Trophoblast cell (in vitro differentiated cells and primary cell): Measurements from ENCODE around the gene DNAH2.

Experiments used
- DNase-seq, 2 donors: peaks; one replicate each; pipeline ENCODE4 v3.0.0-alpha.2; 2016
- H2AFZ ChIP-seq: 2 replicates; pipeline ENCODE4 v1.6.1; 2013; ENCODE audit warnings: low read length, moderate library complexity, mild to moderate bottlenecking; ENCODE audit not compliant: insufficient read depth, poor library complexity
- H2AK5ac ChIP-seq: 2 replicates; pipeline ENCODE4 v1.6.1; 2013; ENCODE audit warnings: mild to moderate bottlenecking, low read length
- H2BK120ac ChIP-seq: 2 replicates; pipeline ENCODE4 v1.6.1; 2013; ENCODE audit warnings: low read length, mild to moderate bottlenecking, moderate library complexity; ENCODE audit not compliant: insufficient read depth, poor library complexity
- H2BK12ac ChIP-seq: 2 replicates; pipeline ENCODE4 v1.6.1; 2013; ENCODE audit warnings: mild to moderate bottlenecking, low read length, moderate library complexity
- H2BK5ac ChIP-seq: 2 replicates; pipeline ENCODE4 v1.6.1; 2013; ENCODE audit warnings: low read length, low read depth, moderate library complexity, mild to moderate bottlenecking; ENCODE audit not compliant: poor library complexity
- H3K14ac ChIP-seq: 2 replicates; pipeline ENCODE4 v1.6.1; 2013; ENCODE audit warnings: mild to moderate bottlenecking, low read length
- H3K18ac ChIP-seq: 2 replicates; pipeline ENCODE4 v1.6.1; 2013; ENCODE audit warnings: mild to moderate bottlenecking, low read length
- H3K23ac ChIP-seq: 2 replicates; pipeline ENCODE4 v1.6.1; 2013; ENCODE audit warnings: low read length
- H3K27ac ChIP-seq: 2 replicates; pipeline ENCODE4 v1.5.1; 2013; ENCODE audit warnings: low read depth, mild to moderate bottlenecking, inconsistent platforms, low read length, moderate library complexity
- H3K27me3 ChIP-seq: 2 replicates; pipeline ENCODE4 v1.6.1; 2013; ENCODE audit warnings: inconsistent platforms, mild to moderate bottlenecking, low read length, moderate library complexity; ENCODE audit not compliant: insufficient read depth
- H3K36me3 ChIP-seq, 2 experiments: 1 replicate in 1 of 2; 2 replicates in 1 of 2; pipeline ENCODE4 v1.6.1; 2013; ENCODE audit warnings: low read length in 2 of 2, mild to moderate bottlenecking in 2 of 2, moderate library complexity in 1 of 2; ENCODE audit not compliant: insufficient read depth in 2 of 2, control insufficient read depth in 1 of 2
- H3K4ac ChIP-seq: 2 replicates; pipeline ENCODE4 v1.6.1; 2013; ENCODE audit warnings: low read depth, mild to moderate bottlenecking, low read length, moderate library complexity
- H3K4me1 ChIP-seq, 2 experiments: 1 replicate in 1 of 2; 2 replicates in 1 of 2; pipeline ENCODE4 v1.6.1; 2013; ENCODE audit warnings: low read length in 2 of 2, mild to moderate bottlenecking in 2 of 2, moderate library complexity in 1 of 2; ENCODE audit not compliant: insufficient read depth in 2 of 2, control insufficient read depth in 1 of 2
- H3K4me2 ChIP-seq: 2 replicates; pipeline ENCODE4 v1.6.1; 2013; ENCODE audit warnings: inconsistent platforms, mild to moderate bottlenecking, low read length, moderate library complexity
- H3K4me3 ChIP-seq: 2 replicates; pipeline ENCODE4 v1.5.1; 2013; ENCODE audit warnings: mild to moderate bottlenecking, low read depth, low read length, inconsistent platforms
- H3K79me1 ChIP-seq: one replicate; pipeline ENCODE4 v1.6.1; 2013; ENCODE audit warnings: low read length
- H3K79me2 ChIP-seq: 2 replicates; pipeline ENCODE4 v1.6.1; 2013; ENCODE audit warnings: low read length, mild to moderate bottlenecking; ENCODE audit not compliant: control insufficient read depth, insufficient read depth, poor library complexity
- H3K9ac ChIP-seq: 2 replicates; pipeline ENCODE4 v1.6.1; 2013; ENCODE audit warnings: mild to moderate bottlenecking, low read length
- H3K9me3 ChIP-seq: 2 replicates; pipeline ENCODE4 v1.6.1; 2013; ENCODE audit warnings: low read depth, mild to moderate bottlenecking, control low read depth, inconsistent platforms, low read length; ENCODE audit not compliant: insufficient read depth
- H4K12ac ChIP-seq: 2 replicates; pipeline ENCODE4 v1.6.1; 2013; ENCODE audit warnings: low read depth, mild to moderate bottlenecking, low read length, moderate library complexity
- H4K8ac ChIP-seq: 2 replicates; pipeline ENCODE4 v1.6.1; 2013; ENCODE audit warnings: low read depth, mild to moderate bottlenecking, low read length, moderate library complexity
- H4K91ac ChIP-seq: one replicate; pipeline ENCODE4 v1.6.1; 2013; ENCODE audit warnings: low read depth, mild to moderate bottlenecking, low read length, moderate library complexity
- WGBS: extraction: QIAGEN DNeasy Blood & Tissue Kit; methylation state at CpG from one replicate; pipeline ENCODE4 v1.1.7; 2013; ENCODE audit warnings: missing lambda C conversion rate; ENCODE audit not compliant: insufficient read length, insufficient coverage; ENCODE audit errors: extremely low coverage; 5-methylcytosine and 5-hydroxymethylcytosine counted together

DNAH2 gene

DNA sequence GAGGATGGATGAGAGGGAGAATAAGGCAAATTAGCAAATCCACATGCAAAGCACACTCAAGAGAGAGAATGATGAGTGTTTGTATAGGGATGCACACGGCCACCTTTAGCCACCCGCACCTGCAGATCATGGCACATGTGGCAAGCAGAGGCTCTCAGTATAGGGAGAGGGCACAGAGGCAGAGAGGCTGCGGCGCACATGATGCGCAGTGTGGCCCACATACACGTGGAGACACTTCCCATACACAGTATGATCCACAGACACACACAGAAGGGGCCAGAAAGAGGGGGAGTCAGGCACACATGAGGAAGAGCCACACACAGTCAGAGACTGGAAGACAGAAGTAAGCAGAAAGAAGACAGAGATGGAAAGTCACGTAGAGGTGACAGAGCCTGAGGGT is 164.5 kb downstream of the DNAH2 start:
- Histone ChIP-seq H3K4me3 (no peak overlapping the region), H4K12ac (no peak overlapping the region)
- WGBS = no CpG with 5 or more reads among the region's 7 CpGs

DNA sequence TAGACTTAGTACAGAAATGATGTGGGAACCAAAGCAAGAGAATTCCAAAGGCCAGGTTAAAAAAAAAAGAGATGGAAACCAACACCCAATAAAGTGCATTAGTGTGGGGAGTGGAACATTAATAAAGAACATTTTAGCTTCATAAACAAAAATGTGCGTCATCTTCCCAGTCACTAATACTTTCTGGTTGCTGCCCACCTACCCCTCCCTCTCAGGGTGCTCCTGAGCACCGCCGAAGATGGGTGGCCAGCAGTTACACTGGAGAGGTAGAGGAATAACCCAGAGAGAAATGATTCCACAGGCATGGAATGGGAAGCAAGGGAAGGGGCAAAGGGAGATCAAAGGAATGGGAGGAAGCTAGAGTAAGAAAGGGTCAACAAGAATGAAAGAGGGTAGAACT is 165.1 kb downstream of the DNAH2 start:
- Histone ChIP-seq H3K79me2 (peaks cover 6% of the 10 kb centered on the region), H3K14ac (no peak overlapping the region), H3K4me1 (peaks cover 4 to 9% of the 10 kb centered on the region in 2 experiments), H2BK120ac (no peak overlapping the region), H3K4me2 (no peak overlapping the region), H3K18ac (no peak overlapping the region), H3K9me3 (no peaks in the 10 kb centered on the region), H3K27ac (no peak overlapping the region), H4K12ac (no peak overlapping the region), H3K4ac (no peak overlapping the region), H2BK12ac (no peak overlapping the region), H3K27me3 (no peaks in the 10 kb centered on the region), H3K79me1 (peaks cover 23% of the 10 kb centered on the region), H4K8ac (no peak overlapping the region), H3K4me3 (no peak overlapping the region), H4K91ac (no peak overlapping the region), H2AFZ (no peak overlapping the region), H3K36me3 (peaks cover 8 to 18% of the 10 kb centered on the region in 2 experiments), H2BK5ac (no peak overlapping the region), H3K9ac (no peak overlapping the region), H3K23ac (no peak overlapping the region), H2AK5ac (no peak overlapping the region)
- no CpG with 5 or more reads among the region's 3 CpGs for WGBS
- no peak for DNase-seq

More for the DNA sequence above, 164.5 kb downstream of the DNAH2 start:
- Histone ChIP-seq H3K27me3 (no peaks in the 10 kb centered on the region), H3K23ac (no peak overlapping the region), H2BK5ac (no peak overlapping the region), H3K4me2 (no peak overlapping the region), H3K14ac (no peak overlapping the region), H2BK120ac (no peak overlapping the region), H3K4ac (no peak overlapping the region), H3K9ac (no peak overlapping the region), H3K27ac (no peak overlapping the region), H2AFZ (no peak overlapping the region), H2AK5ac (no peak overlapping the region), H3K4me1 (peaks cover 4 to 9% of the 10 kb centered on the region in 2 experiments), H4K8ac (no peak overlapping the region), H3K79me1 (peaks cover 21% of the 10 kb centered on the region), H3K79me2 (peaks cover 6% of the 10 kb centered on the region), H3K36me3 (peaks cover 8 to 18% of the 10 kb centered on the region in 2 experiments), H3K18ac (no peak overlapping the region), H4K91ac (no peak overlapping the region), H3K9me3 (no peaks in the 10 kb centered on the region), H2BK12ac (no peak overlapping the region)
- DNase-seq = no peak
